Measurements from ENCODE around the gene CAVIN2.

GRCh38 chr2:191891656-191892055 lies 44.8 kb upstream of the CAVIN2 start:
- TF ChIP-seq HES1 (IDR thresholded peaks at IDR 0.05; ENCODE audit: low read depth) (no peak), CTCF (IDR thresholded peaks at IDR 0.05 in 2 of 3, conservative IDR thresholded peaks at IDR 0.05 in 1 of 3; ENCODE audit: insufficient read depth in 2 of 3, low read depth in 1 of 3, low read length in 3 of 3) (no peak), MAFK (IDR thresholded peaks at IDR 0.05; ENCODE audit: low read length) (no peak), ATF7 (IDR thresholded peaks at IDR 0.05) (no peak), NR3C1 (CRISPR knock-in tag; IDR thresholded peaks at IDR 0.05) (no peak), ZNF124 (CRISPR knock-in tag; IDR thresholded peaks at IDR 0.05) (no peak), PHF21A (IDR thresholded peaks at IDR 0.05; ENCODE audit: borderline replicate concordance, low read depth) (no peak), RFX5 (IDR thresholded peaks at IDR 0.05; ENCODE audit: low read depth, low read length) (no peak), SAFB2 (IDR thresholded peaks at IDR 0.05; ENCODE audit: borderline replicate concordance, low read depth, low read length, severe bottlenecking) (no peak), TCF7 (IDR thresholded peaks at IDR 0.05; ENCODE audit: borderline replicate concordance) (no peak)

Measured in K562 (cell line).